NCI-H1694 (cell line): Measurements from ENCODE around the gene YIPF3.
"Not testable (repeated sequence)": the region's sequence is repeated elsewhere in the genome, so short reads cannot be mapped to it uniquely, and the experiment has no call there.

Source experiments
- DNase-seq: peaks from one replicate; lab custom pipeline; 2025; lab: John Stamatoyannopoulos, UW

Gene YIPF3

DNA sequence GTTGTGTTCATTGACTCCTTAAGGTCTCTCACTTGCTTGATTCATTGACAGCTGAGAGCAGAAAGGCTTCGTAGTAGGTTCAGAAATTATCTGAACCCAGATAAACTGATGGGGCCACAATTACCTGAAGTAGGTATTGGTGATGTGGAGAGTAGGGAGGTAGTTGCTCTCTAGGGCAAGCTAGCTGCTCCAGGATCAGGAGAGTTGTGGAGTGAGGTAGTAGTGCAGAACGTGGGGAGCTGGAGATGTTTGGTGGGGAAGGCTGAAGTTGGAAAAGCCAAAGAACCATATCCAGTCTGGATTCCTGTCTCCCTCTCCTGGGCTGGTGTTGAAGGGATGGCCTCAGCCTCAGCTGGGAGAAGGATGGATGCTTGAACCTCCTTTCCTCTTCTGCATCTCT lies 23.5 kb downstream of the YIPF3 start:
- no peak for DNase-seq

DNA sequence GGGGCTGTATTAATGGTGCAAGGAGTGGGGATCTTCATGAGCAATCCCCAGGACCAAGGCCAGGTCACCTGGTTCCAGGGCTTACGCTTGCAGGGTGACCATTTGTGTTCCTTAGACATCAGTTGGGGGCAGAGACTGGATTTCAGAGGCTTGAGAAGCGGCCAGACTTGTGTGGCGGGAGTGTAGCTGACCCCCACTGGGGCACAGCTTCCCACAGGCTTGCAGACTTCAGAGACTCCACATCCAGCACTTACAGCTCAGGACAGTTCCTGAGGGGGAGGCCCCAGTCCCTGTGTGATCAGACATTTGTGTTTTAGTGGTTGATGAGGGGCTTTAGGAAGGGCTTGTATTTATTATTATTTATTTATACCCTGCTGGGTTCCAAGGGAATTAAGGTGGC lies 24.1 kb downstream of the YIPF3 start:
- no peak for DNase-seq

DNA sequence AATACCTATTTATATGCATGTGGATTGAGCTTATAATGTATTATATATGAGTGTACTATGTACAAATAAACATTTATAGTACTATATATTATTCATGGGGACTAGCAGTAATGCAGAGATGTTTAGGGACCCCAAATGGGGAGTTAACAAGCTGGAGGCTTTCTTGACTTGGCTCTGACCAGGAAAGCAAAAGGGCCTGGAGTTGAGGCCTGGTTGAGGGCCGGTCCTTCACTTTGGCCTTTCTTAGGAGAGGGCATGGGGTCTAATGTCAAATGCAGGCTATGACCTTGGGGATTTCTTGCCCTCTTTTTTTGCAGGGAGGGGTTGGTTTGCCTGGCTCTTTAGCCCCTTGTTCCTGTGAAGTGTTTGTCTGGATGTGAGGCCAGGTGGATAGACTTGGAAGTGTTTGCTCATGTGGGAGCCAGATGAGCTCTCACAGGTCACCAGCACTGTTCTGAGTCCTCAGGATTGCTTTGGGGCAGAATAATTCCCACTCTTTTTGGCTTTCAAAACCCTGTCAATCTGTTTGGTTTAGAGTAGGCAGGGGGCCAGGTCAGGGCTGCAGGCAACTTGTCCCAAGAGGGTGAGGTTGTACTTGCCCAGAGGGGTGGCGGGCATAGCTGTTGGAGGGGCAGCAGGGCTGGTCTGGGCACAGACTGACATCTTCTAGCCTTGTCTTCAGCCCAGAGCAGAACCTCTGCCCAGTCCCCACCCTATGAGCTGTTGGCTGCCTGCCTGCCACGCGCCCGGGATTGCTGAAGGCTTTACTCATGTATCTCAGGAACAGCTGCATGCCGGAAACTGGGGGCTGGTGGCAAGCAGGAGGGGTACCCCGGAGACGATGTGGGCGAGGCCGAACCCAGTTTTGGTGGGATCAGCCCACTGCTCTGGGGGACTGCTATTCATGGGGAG lies 24.7 kb downstream of the YIPF3 start:
- DNase-seq = no peak

DNA sequence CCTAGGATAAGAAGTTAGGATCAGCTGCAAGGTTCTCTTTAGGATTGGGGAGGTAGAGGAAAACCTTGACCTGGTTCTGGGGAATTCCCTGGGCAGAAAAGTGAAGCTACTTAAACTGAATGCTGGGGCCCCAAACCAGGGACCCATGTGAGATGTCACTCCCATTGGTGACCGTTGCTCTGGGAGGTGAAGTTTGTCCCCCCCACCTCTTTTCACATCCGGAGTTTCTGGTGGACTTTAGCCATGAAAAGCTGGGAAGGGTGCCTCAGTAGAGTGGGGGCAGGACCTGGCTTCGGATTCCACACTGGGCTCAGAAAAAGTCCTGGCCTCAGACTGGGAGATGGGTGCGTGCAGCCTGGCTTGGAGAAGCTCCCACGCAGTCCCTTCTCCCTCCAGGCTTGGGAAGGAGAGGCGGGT lies 26.2 kb downstream of the YIPF3 start:
- DNase-seq = no peak

DNA sequence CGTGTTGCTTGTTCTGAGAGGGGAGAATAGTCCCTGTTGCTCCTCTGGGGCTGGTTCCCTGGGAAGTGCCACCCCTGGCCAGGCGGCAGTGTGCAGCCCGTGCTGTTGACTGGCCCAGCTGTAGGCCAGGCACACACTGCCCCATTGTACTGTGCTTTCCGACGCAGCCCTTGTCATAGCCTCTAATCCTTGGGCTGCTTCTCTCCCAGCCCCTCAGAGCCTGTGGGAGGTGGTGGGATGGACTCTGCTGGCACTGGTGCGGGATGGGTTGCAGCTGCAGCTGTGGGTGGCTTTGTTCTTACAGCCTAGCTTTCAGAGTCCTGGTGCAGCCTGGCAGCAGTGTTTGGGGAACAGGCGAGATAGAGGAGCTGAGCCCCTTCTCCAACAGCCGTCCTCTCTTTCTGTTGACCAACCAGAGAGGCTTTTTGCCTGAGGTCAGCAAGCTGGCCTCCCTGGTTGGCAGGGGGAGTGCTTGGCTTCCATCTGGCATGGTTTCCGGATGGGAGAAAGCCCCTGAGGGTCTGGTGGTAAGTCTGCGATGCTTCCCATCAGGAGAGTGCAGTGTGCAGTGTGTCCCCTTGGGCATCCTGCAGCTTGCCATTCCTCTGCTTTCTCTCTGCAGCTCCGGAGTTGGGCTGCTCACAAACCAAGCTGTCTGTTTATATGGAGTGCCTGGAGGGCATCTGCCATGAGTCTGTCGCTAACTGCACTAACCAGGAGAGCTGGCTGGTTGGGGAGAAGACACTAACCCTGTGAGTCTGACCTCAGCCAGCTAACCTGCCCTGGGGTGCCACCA lies 27.3 kb downstream of the YIPF3 start:
- peak; percentile 56 for DNase-seq

DNA sequence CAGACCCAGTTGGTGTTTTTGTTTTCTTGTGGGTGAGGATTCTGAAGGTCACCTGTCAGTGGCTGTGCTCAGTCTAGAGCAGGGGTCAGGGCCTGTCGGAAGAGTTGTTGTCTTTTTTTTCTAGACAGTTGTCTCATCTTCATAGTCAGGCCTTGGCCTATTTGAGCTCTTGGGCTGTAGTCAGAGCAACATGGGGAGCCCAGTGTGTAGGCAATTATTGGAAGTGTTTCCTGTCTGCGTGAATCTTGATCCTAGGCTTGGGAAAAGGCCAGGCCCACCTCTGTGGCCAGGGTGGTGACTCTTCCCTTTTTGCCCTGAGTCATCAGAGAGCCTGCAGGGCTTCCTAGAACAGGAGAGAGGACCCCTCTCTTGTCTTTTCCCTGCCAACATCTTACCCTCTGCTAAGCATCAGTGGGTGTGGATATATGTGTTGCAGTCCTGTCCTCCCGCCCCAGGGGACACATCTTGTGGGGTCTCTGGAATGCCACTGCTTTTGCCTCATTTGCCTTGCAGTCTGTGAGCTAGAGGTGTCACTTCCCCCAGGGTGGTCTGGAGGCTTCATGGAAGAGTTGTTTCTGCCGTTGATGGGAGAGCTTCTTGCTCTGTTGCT lies 28.0 kb downstream of the YIPF3 start:
- no peak for DNase-seq

DNA sequence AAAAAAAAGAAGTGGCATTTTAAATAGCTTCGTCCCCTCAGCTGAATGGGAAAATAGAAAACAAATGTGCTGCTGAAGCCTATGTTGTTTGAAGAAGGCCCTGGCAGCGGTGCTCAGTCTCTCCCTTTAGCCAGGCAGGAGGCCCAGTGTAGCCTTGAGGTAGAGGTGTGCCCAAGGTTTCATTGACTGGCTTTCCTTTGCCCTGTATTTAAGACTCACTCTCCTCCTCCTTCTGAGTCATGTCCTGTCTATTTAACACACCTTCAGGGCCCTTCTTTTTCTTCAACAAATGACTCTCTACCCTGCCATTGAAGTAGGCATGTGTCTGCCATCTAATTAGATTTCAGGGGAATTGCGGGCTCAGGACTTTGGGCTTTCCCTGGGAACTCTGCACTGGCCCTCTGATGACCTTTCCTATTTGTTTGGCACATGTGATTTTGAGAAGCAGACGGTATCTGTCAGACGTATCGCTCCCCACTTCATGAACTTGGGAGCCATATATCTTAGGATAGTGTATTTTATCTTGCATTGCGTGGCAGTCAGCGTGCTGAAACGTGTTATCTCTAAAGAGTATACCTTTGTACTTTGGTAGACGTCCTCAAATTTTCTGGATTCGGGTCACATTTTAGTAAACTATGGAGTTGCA lies 35.0 kb downstream of the YIPF3 start:
- DNase-seq = no peak

DNA sequence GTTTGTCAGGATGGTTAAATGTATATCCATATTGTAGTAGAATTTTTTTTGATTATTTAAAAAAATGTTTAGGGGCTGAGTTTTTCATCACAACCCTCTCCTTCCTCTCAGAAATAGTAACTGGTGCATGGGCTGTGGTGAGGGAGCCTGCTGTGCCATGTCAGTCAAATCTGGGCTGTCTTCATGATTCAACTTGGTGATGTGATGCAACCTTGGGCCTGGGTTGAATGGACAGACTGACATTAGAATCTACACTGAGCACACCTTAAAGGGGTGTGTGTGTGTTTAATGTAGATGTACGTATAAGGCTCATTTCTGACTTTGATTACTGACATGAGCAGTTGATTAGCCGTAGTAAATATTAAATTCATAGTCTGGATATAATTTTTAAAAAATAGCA lies 35.7 kb downstream of the YIPF3 start:
- DNase-seq = no peak

DNA sequence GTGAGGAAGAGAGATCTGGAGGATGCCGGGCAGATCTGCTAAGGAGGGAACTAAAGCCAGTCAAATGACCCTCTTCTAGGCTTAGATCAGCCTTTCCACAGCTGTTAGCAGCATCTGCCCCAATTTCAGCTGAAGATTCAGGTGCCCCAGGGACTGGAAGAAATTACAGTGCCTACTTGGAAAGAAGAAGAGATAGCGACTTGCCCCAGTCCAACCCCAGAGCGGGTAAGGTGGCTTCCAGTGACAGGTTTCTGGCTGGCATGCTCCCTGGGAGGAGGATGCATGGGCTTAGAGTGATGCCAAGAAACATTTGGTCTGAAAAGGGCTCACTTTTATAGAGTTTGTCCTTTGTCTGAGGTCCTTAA lies 38.7 kb downstream of the YIPF3 start:
- no peak for DNase-seq

DNA sequence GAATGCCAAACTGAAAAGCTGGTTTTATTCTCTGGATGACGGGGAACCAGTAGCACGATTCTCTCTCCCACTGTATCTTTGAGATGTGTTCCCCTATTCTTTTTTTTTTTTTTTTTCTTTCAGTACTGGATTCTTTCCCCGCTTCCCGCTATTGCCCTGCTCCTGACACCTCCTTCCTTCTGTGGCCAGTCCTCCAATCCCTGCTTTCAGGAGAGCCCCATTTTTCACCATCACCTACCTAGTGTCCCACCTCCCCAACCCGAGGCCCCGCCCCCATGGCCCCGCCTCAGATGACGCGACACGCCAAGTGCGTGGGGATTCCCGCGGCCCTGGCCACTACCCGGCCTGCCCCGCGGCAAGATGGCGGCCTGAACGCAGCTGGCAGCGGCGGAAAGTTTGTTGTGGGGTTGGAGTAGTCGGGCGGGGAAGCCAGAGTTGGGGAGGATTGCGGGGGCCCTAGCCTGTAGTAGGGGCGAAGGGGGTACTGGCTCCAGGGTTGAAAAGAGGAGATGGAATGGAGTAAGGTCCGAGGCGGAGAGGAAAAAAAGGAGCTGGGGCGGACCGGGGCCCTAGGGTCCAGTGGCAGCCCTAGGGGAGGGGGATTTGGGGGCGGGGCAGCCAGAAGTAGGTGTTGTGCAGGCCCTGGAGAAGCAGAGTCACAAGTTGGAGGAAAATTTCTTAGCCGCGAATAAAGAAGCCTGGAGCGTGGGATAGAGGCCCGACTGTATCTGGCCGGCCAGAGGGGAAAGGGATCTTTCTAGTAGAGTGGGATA lies 39.3 kb downstream of the YIPF3 start, which contains the start of gene TJAP1:
Gene TJAP1, plus strand, starts transcription at position 336 of the 773 bp plus-strand sequence. CDS start 21,432 bp downstream, outside the sequence.
- DNase-seq = peak; percentile 88

DNA sequence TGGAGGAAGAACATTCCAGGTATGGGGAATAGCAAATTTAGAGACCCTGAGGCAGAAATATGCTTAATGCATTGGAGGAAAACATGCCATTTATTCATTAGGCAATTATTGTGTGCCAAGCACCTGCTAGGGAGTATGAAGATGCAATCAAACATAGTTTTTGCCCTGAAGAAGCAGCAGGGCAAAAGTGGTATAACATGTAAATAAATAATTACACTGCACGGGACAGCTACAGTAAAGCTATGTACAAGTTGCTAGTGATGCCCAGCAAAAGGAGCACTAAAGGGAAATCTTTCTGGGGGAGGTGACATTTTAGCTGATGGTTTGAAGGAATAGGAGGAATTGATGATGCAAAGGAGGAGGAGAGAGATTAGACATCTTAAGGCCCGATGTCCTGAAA lies 40.0 kb downstream of the YIPF3 start:
- DNase-seq = no peak

DNA sequence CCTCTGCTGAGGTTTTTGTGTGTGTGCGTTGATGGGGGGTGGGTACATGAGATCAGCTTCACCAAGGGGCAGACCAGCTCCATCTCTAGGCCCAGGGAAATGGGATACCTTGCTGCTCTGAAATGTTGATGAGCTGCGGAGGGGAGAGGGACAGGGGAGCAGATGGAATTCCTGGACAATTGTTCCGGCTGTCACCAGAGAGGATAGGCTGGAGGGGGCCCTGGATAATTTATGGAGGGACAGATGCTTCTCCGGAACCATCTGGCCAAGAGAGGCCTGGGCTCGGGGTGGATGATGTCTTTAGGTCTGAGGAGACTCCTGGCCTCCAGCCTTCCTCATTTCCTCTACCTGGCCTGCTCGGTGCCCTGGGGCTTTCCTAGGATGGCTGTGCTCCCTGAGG lies 41.2 kb downstream of the YIPF3 start:
- DNase-seq = no peak

DNA sequence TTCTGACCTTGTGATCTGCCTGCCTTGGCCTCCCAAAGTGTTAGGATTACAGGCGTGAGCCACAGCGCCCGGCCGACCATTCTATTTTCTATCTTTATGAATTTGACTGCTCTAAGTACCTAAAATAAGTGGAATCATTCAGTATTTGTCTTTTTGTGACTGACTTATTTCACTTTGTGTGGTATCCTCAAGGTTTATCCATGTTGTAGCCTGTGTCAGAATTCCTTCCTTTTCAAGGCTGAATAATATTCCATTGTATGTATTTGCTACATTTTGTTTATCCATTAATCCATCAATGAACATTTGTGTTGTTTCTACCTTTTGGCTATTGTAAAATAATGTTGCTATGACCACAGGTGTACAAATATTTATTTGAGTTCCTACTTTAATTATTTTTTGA lies 44.2 kb downstream of the YIPF3 start:
- no peak for DNase-seq

DNA sequence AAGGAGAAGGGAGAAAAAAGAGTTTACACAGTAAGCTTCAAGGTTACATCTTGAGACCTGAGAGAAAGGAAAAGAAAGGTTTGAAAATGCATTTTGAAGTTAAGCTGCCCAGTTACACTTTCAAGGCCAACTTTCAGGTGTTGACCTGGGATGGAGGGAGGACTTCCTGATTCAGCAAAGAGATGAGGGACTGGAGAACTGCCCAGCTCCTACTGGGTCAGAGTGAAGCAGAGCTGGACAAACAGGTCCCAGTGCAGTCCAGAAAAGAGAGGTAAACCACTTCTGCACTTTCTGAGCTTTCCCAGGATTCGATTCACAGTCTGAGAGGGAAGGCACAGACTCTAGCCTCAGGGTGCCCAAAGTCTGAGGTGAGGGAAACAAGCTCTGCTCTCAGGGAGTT lies 45.3 kb downstream of the YIPF3 start:
- no peak for DNase-seq

DNA sequence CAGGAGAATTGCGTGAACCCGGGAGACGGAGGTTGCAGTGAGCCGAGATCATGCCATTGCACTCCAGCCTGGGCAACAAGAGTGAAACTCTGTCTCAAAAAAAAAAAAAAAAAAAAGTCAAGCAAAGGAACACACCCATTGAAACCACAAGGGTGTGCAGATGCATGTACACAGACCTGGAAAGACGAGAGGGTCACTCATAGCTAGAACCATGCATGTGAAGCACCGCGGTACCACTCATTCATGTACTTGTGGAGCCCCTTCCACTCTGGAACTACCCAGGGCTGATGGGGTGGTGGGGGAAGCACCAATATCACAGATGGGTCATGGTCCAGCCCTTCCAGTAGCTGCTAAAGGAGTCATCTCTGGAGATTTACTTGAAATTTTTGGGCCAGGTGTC lies 46.8 kb downstream of the YIPF3 start:
- no peak for DNase-seq

DNA sequence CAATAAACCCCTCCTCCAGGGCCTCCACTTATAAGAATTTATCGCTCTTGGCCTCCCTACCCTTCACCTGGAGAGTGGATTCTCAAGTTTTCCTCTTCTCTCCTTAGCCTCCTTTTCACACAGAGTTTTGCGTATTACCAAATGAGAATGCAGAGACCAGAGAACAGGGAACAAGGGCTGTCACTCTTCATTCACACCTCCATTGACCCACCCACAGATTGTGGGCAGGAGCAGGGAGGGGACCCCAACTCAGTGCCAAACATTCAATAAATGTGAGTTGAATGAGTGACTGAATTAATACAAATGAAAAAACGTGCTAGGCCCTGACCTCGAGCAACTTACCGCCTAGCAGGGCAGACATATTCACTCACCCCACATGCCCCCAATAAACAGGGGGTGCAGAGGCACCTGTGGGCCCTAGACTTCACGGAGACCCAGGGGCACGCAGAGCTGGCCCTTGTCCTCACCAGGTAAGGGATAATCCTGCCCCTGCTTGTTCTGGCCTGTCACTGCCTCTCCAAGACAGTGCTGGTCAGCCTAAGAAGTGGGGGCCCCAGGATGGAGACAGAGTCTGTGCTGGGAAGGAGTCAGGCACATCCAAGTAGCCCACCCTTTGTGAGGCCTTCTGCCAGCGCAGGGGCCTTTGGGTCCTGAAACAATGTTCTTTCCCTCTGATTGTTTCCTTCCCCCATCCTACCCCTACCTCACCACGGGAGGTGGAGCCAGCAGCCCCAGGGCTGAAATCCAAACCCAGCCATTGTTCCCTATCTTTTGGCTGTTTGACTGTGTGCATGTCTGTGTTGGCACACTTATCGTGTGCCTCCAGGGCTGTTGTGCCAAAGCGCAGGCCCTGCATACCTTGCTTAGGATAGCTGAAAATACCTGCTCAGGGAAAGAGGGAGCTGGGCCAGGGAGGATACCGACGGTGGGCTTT lies 47.7 kb downstream of the YIPF3 start:
- no peak for DNase-seq

DNA sequence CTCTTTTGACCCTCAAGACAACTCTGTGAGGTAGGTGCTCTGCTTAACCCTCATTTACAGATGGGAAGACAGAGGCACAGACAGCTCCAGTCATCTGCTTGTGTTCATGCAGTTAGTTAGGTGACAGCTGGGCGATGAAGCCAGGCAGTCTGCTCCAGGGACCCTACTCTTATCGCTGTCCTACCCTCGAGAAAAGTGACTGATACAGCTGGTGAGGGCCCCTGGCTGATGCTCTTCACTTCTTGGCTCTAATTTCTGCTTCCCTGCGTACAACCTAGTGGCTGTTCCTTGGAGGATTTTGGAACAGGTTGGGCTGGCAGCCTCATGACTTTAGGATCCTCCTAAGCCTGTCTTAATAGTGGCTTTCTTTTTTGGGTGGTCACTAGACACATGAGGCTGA lies 48.5 kb downstream of the YIPF3 start:
- no peak for DNase-seq

DNA sequence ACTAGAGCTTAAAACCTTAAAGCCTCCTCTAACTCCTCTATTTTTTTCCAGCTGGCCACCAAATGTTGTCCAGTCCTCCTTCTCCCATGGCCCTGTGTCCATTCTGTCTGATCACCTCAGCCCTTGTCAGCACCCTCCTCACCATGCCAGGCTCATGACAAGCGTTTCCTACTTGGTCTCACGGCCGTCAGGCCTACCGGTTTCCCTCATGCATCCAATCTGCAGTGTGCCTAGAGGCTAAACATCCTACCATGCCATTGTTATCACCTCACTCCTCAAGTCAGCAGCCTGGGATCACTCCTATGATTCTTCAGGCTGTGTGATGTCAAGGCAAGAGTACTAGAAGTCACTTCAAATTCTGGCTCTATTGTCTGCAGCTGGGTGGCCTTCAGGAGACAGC lies 49.0 kb downstream of the YIPF3 start:
- DNase-seq = no peak

DNA sequence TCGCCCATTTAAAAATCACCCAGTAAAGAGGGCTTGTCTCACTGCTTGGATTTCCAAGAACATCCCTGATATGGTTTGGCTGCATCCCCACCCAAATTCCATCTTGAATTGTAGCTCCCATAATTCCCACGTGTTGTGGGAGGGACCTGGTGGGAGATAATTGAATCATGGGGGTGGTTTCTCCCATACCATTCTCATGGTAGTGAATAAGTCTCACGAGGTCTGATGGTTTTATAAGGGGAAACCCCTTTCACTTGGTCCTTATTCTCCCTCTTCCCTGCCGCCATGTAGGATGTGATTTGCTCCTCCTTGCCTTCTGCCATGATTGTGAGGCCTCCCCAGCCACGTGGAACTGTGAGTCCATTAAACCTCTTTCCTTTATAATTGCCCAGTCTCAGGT lies 49.5 kb downstream of the YIPF3 start:
- DNase-seq = not testable (repeated sequence)

DNA sequence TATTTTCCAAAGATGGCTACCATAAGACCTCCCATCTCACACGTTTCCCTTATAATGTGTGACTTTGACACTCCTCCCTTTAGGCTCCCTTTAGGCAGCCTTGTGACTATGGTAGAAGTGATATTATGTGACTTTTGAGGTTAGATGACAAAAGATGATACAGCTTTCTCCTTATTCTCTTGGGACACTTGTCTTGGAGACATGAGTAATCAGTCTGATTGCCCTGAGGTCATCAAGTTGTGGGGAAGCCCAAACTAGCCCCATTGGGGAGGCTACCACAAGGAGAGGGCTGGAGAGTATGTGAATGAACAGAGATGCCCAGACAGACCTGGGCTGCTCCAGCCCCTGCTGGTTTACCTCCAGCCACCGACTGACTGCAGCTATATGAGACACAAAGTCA lies 50.8 kb downstream of the YIPF3 start:
- no peak for DNase-seq
